Measurements from ENCODE around the gene ILF3. TPM values are rescaled to one million over a fixed set of nuclear protein-coding genes. Genes with fewer than 3 reads are reported as not detected.
"Not testable (repeated sequence)": the region's sequence is repeated elsewhere in the genome, so short reads cannot be mapped to it uniquely, and the experiment has no call there.

Gene ILF3
- total RNA-seq, 4 donors from 2014 or later: 122 to 232 (median 159) TPM

- H3K27ac ChIP-seq: peak overlapping the region in 2 of 3 donors; percentile 94
- no peaks in the 10 kb centered on the region for H3K27me3 ChIP-seq
- H3K4me1 ChIP-seq: peaks cover 33 to 51% of the 10 kb centered on the region in 2 donors
- intact Hi-C loops (cut with DNase I): no loop called here
- 6 to 8% methylated on average over 15 to 16 of the region's 16 CpGs for WGBS, 2 donors
- H3K4me3 ChIP-seq (replicated peaks in 1 of 3): peak overlapping the region in 2 of 3 donors; percentile 89 to 92
- no peak for TF ChIP-seq CTCF (IDR thresholded peaks at IDR 0.05)
- TF ChIP-seq POLR2A (IDR thresholded peaks at IDR 0.05): no peak
- H3K36me3 ChIP-seq: no peaks in the 10 kb centered on the region
- no peaks in the 10 kb centered on the region for H3K9me3 ChIP-seq
- DNase-seq: no peak
These were observed 1.5 kb downstream of the ILF3 start for GRCh38 chr19:10655457-10656312.

GRCh38 chr19:10660346-10660745 lies 6.2 kb downstream of the ILF3 start:
- Histone ChIP-seq H3K4me1 (peaks cover 40 to 66% of the 10 kb centered on the region in 2 donors), H3K27me3 (no peaks in the 10 kb centered on the region), H3K27ac (peak overlapping the region in 1 of 3 donors; percentile 36), H3K9me3 (no peaks in the 10 kb centered on the region), H3K4me3 (replicated peaks in 1 of 3) (no peak overlapping the region), H3K36me3 (no peaks in the 10 kb centered on the region)
- 70 to 80% methylated on average over 5 of the region's 5 CpGs for WGBS, 2 donors
- TF ChIP-seq CTCF (IDR thresholded peaks at IDR 0.05) (no peak), POLR2A (IDR thresholded peaks at IDR 0.05) (no peak)
- no peak for DNase-seq
- intact Hi-C loops (cut with DNase I): no loop called here

- intact Hi-C loops (cut with DNase I): no loop called here
- no peaks in the 10 kb centered on the region for H3K27me3 ChIP-seq
- no peak for DNase-seq
- no peaks in the 10 kb centered on the region for H3K9me3 ChIP-seq
- TF ChIP-seq POLR2A (IDR thresholded peaks at IDR 0.05): no peak
- no peak for TF ChIP-seq CTCF (IDR thresholded peaks at IDR 0.05)
- no peak overlapping the region for H3K4me3 ChIP-seq (replicated peaks in 1 of 3)
- peaks cover 28 to 54% of the 10 kb centered on the region in 2 donors for H3K4me1 ChIP-seq
- H3K36me3 ChIP-seq: no peaks in the 10 kb centered on the region
- 20 to 77% methylated on average over 1 of the region's 1 CpG for WGBS, 2 donors
- no peak overlapping the region for H3K27ac ChIP-seq
These were observed 7.8 kb downstream of the ILF3 start for GRCh38 chr19:10661946-10662345.

- Histone ChIP-seq H3K27me3 (no peaks in the 10 kb centered on the region), H3K9me3 (no peaks in the 10 kb centered on the region), H3K4me3 (replicated peaks in 1 of 3) (no peak overlapping the region), H3K27ac (no peak overlapping the region), H3K4me1 (peaks cover 28 to 54% of the 10 kb centered on the region in 2 donors), H3K36me3 (no peaks in the 10 kb centered on the region)
- TF ChIP-seq CTCF (IDR thresholded peaks at IDR 0.05) (no peak), POLR2A (IDR thresholded peaks at IDR 0.05) (no peak)
- peak; percentile 36 to 50 for DNase-seq
- WGBS, 2 donors: 44 to 55% methylated on average over 14 of the region's 14 CpGs
- intact Hi-C loops (cut with DNase I): no loop called here
These were observed 8.5 kb downstream of the ILF3 start for GRCh38 chr19:10662384-10663251.

- H3K9me3 ChIP-seq; DNase-seq; intact Hi-C loops (cut with DNase I); H3K4me3 ChIP-seq (replicated peaks in 1 of 3); H3K27me3 ChIP-seq; H3K27ac ChIP-seq; H3K36me3 ChIP-seq: not testable (repeated sequence)
- 90 to 92% methylated on average over 16 of the region's 16 CpGs for WGBS, 2 donors
- peaks cover 28 to 50% of the 10 kb centered on the region in 2 donors for H3K4me1 ChIP-seq
These were observed 9.1 kb downstream of the ILF3 start for GRCh38 chr19:10663252-10663563.

All from thyroid gland (tissue), 4 donors.